ENCODE measurements around the gene CDKN1A. TPM values are rescaled to one million over a fixed set of nuclear protein-coding genes. Genes with fewer than 3 reads are reported as not detected.

CDKN1A gene
- total and polyA plus RNA-seq, 9 of the 15 experiments (the other 6 are each of a cell fraction or from before 2014, with no cell fraction given): 0.25 to 8.1 (median 5.1) TPM

DNA sequence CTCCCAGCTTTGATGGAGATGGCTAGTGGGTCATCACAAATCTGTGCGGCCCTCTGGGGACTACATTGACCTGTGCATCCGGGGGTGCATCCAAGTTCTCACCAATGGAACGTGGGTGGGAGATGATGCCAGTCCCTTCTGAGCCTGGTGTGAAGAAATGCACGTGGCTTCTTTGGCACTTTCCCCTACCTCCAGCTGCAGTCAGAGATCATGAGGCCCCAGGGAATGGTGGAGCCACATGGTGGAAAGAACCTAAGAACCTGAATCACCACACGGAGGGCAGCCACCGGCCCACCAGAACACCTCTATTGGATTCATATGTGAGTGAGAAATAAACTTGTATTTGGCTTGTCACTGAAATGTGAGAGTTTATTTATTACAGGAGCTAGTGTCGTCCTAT is 9.9 kb upstream of the CDKN1A start (continued):
- TF ChIP-seq SMAD2 (IDR thresholded peaks at IDR 0.05; ENCODE audit: low read depth, low read length) (no peak), RFX1 (IDR thresholded peaks at IDR 0.05) (no peak)
- TF ChIP-seq, protein P1, sequence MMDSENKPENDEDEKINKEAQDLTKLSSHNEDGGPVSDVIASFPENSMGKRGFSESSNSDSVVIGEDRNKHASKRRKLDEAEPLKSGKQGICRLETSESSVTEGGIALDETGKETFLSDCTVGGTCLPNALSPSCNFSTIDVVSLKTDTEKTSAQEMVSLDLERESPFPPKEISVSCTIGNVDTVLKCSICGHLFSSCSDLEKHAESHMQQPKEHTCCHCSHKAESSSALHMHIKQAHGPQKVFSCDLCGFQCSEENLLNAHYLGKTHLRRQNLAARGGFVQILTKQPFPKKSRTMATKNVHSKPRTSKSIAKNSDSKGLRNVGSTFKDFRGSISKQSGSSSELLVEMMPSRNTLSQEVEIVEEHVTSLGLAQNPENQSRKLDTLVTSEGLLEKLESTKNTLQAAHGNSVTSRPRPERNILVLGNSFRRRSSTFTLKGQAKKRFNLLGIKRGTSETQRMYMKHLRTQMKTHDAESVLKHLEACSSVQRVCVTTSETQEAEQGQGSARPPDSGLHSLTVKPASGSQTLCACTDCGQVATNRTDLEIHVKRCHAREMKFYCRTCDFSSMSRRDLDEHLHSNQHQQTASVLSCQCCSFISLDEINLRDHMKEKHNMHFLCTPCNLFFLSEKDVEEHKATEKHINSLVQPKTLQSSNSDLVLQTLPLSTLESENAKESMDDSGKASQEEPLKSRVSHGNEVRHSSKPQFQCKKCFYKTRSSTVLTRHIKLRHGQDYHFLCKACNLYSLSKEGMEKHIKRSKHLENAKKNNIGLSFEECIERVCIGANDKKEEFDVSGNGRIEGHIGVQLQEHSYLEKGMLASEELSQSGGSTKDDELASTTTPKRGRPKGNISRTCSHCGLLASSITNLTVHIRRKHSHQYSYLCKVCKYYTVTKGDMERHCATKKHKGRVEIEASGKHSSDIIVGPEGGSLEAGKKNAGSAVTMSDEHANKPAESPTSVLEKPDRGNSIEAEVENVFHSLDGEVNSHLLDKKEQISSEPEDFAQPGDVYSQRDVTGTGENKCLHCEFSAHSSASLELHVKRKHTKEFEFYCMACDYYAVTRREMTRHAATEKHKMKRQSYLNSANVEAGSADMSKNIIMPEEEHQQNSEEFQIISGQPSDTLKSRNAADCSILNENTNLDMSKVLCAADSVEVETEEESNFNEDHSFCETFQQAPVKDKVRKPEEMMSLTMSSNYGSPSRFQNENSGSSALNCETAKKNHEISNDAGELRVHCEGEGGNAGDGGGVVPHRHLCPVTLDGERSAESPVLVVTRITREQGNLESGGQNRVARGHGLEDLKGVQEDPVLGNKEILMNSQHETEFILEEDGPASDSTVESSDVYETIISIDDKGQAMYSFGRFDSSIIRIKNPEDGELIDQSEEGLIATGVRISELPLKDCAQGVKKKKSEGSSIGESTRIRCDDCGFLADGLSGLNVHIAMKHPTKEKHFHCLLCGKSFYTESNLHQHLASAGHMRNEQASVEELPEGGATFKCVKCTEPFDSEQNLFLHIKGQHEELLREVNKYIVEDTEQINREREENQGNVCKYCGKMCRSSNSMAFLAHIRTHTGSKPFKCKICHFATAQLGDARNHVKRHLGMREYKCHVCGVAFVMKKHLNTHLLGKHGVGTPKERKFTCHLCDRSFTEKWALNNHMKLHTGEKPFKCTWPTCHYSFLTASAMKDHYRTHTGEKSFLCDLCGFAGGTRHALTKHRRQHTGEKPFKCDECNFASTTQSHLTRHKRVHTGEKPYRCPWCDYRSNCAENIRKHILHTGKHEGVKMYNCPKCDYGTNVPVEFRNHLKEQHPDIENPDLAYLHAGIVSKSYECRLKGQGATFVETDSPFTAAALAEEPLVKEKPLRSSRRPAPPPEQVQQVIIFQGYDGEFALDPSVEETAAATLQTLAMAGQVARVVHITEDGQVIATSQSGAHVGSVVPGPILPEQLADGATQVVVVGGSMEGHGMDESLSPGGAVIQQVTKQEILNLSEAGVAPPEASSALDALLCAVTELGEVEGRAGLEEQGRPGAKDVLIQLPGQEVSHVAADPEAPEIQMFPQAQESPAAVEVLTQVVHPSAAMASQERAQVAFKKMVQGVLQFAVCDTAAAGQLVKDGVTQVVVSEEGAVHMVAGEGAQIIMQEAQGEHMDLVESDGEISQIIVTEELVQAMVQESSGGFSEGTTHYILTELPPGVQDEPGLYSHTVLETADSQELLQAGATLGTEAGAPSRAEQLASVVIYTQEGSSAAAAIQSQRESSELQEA (IDR thresholded peaks at IDR 0.05; ENCODE audit: low read depth): no peak
- TF ChIP-seq, protein P2, sequence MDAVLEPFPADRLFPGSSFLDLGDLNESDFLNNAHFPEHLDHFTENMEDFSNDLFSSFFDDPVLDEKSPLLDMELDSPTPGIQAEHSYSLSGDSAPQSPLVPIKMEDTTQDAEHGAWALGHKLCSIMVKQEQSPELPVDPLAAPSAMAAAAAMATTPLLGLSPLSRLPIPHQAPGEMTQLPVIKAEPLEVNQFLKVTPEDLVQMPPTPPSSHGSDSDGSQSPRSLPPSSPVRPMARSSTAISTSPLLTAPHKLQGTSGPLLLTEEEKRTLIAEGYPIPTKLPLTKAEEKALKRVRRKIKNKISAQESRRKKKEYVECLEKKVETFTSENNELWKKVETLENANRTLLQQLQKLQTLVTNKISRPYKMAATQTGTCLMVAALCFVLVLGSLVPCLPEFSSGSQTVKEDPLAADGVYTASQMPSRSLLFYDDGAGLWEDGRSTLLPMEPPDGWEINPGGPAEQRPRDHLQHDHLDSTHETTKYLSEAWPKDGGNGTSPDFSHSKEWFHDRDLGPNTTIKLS (IDR thresholded peaks at IDR 0.05; ENCODE audit: borderline replicate concordance, low read depth): no peak

All from K562 (cell line).